ENCODE data around the gene PNKD.

- TF ChIP-seq POLR2A (IDR thresholded peaks at IDR 0.05; ENCODE audit: low read depth, low read length) = no peak
- TF ChIP-seq POU2F2 (IDR thresholded peaks at IDR 0.05; ENCODE audit: low read depth, low read length) = no peak
- no peak for TF ChIP-seq TAF1 (IDR thresholded peaks at IDR 0.05; ENCODE audit: low read depth, low read length)
- no peak for TF ChIP-seq POLR2AphosphoS5 (IDR thresholded peaks at IDR 0.05; ENCODE audit: low read depth, low read length)
- no peak for TF ChIP-seq SPI1 (IDR thresholded peaks at IDR 0.05; ENCODE audit: low read depth, low read length)
These were observed 37.2 kb downstream of the PNKD start for GRCh38 chr2:218307415-218308090.

All from GM12891 (cell line).